Fibroblast of lung (primary cell): ENCODE data around the gene TSPAN3. TPM values are rescaled to one million over a fixed set of nuclear protein-coding genes. Genes with fewer than 3 reads are reported as not detected.
A peak's percentile ranks its signal among the peaks of the same experiment; 100 is the strongest.

Source experiments
- DNase-seq, 2 donors: peaks; one replicate each; pipeline versions ENCODE4 v3.0.0 to v3.0.0-alpha.2; 2010; ENCODE audit warnings: low read depth in 2 of 2
- H2AFZ ChIP-seq: 2 replicates; pipeline ENCODE4 v1.5.1; 2012; ENCODE audit warnings: low read length, control low read depth, inconsistent platforms
- H3K27ac ChIP-seq: 2 replicates; pipeline ENCODE4 v1.5.1; 2011; ENCODE audit warnings: low read length, control low read depth; ENCODE audit not compliant: insufficient read depth
- H3K27me3 ChIP-seq: 2 replicates; pipeline ENCODE4 v1.5.1; 2011; ENCODE audit warnings: mild to moderate bottlenecking, low read length; ENCODE audit not compliant: control insufficient read depth, insufficient read depth
- H3K36me3 ChIP-seq: 2 replicates; pipeline ENCODE4 v1.5.1; 2011; ENCODE audit warnings: low read length; ENCODE audit not compliant: control insufficient read depth, insufficient read depth
- H3K4me1 ChIP-seq: 2 replicates; pipeline ENCODE4 v1.5.1; 2011; ENCODE audit warnings: low read length; ENCODE audit not compliant: control insufficient read depth, insufficient read depth; ENCODE audit errors: extremely low read depth
- H3K4me2 ChIP-seq: 2 replicates; pipeline ENCODE4 v1.5.1; 2011; ENCODE audit warnings: low read length, control low read depth; ENCODE audit not compliant: insufficient read depth; ENCODE audit errors: extremely low read depth
- H3K4me3 ChIP-seq, 4 experiments: fragments of 200-600 bp in 1 of 4; sonication (generic) in 1 of 4; replicated peaks in 1 of 4; 2 replicates each; pipeline ENCODE4 v1.5.1; 2011 to 2016; ENCODE audit warnings: low read length in 4 of 4, low read depth in 3 of 4, mild to moderate bottlenecking in 3 of 4, control low read depth in 2 of 4, inconsistent platforms in 1 of 4, mixed read lengths in 1 of 4; ENCODE audit not compliant: insufficient read depth in 1 of 4; ENCODE audit errors: control extremely low read depth in 1 of 4
- H3K79me2 ChIP-seq: 2 replicates; pipeline ENCODE4 v1.5.1; 2012; ENCODE audit warnings: mild to moderate bottlenecking, low read length, inconsistent platforms; ENCODE audit not compliant: control insufficient read depth, insufficient read depth
- H3K9ac ChIP-seq: 2 replicates; pipeline ENCODE4 v1.5.1; 2011; ENCODE audit warnings: mild to moderate bottlenecking, low read length, control low read depth; ENCODE audit not compliant: insufficient read depth
- H3K9me3 ChIP-seq: 2 replicates; pipeline ENCODE4 v1.5.1; 2012; ENCODE audit warnings: low read depth, low read length; ENCODE audit not compliant: control insufficient read depth, insufficient read depth
- H4K20me1 ChIP-seq: 2 replicates; pipeline ENCODE4 v1.5.1; 2011; ENCODE audit warnings: low read length; ENCODE audit not compliant: control insufficient read depth, insufficient read depth; ENCODE audit errors: extremely low read depth
- CTCF ChIP-seq, 2 donors: IDR thresholded peaks in 1 of 2; conservative IDR thresholded peaks in 1 of 2; 1 replicate in 1 of 2; 2 replicates in 1 of 2; pipeline ENCODE4 v1.5.1; 2011 to 2012; ENCODE audit warnings: low read length in 2 of 2, control low read depth in 1 of 2, inconsistent platforms in 1 of 2, low read depth in 1 of 2, mild to moderate bottlenecking in 1 of 2
- EZH2 ChIP-seq: IDR thresholded peaks from 2 replicates; pipeline ENCODE4 v1.5.1; 2012; ENCODE audit warnings: low read length, control low read depth, mild to moderate bottlenecking; ENCODE audit errors: missing control alignments
- polyA plus RNA-seq, 2 donors: library from polyadenylated mRNA; depleted of rRNA in 1 of 2; stranded (reverse) in 1 of 2; unstranded in 1 of 2; fragments of >200 nt; gene quantifications; 2 replicates each; pipeline ENCODE4 v1.2.1, GENCODE V29; 2011 to 2012; ENCODE audit warnings: missing spikeins in 1 of 2
- total RNA-seq: library from RNA; depleted of rRNA; stranded (reverse); fragments of >200 nt; gene quantifications from 2 replicates; pipeline ENCODE4 v1.2.1, GENCODE V29; 2014

The TSPAN3 gene
- total and polyA plus RNA-seq, 2 donors (not counting 1 experiment from before 2014, with no cell fraction given) = 225 to 472 TPM

- Histone ChIP-seq H3K4me2 (peak overlapping the region; percentile 13), H4K20me1 (no peaks in the 10 kb centered on the region), H2AFZ (no peak overlapping the region), H3K9ac (no peak overlapping the region), H3K27me3 (no peaks in the 10 kb centered on the region), H3K9me3 (no peaks in the 10 kb centered on the region), H3K36me3 (no peaks in the 10 kb centered on the region), H3K4me1 (no peaks in the 10 kb centered on the region), H3K79me2 (no peaks in the 10 kb centered on the region), H3K27ac (no peak overlapping the region), H3K4me3 (peak overlapping the region in 1 of 4 experiments; percentile 31)
- DNase-seq = no peak
- no peak for TF ChIP-seq EZH2
- no peak for TF ChIP-seq CTCF (conservative IDR thresholded peaks at IDR 0.05 in 1 of 2, IDR thresholded peaks at IDR 0.05 in 1 of 2; ENCODE audit: low read depth in 1 of 2, low read length in 2 of 2)
Observed at GRCh38 chr15:77028451-77029165, 42.3 kb downstream of the TSPAN3 start.

- Histone ChIP-seq H3K27ac (no peak overlapping the region), H4K20me1 (no peaks in the 10 kb centered on the region), H3K4me2 (peak overlapping the region; percentile 13), H3K9ac (no peak overlapping the region), H3K79me2 (no peaks in the 10 kb centered on the region), H3K27me3 (no peaks in the 10 kb centered on the region), H3K4me1 (no peaks in the 10 kb centered on the region), H3K4me3 (peak overlapping the region in 1 of 4 experiments; percentile 31), H3K36me3 (no peaks in the 10 kb centered on the region), H3K9me3 (no peaks in the 10 kb centered on the region), H2AFZ (no peak overlapping the region)
- TF ChIP-seq CTCF (conservative IDR thresholded peaks at IDR 0.05 in 1 of 2, IDR thresholded peaks at IDR 0.05 in 1 of 2; ENCODE audit: low read depth in 1 of 2, low read length in 2 of 2) = no peak
- TF ChIP-seq EZH2 = no peak
- peak in 1 of 2 donors; percentile 20 for DNase-seq
Observed at GRCh38 chr15:77027697-77028450, 43.0 kb downstream of the TSPAN3 start.

- DNase-seq = no peak
- no peak overlapping the region for H3K9ac ChIP-seq
- no peaks in the 10 kb centered on the region for H3K27me3 ChIP-seq
- no peak overlapping the region for H3K4me3 ChIP-seq
- H3K79me2 ChIP-seq = no peaks in the 10 kb centered on the region
- no peaks in the 10 kb centered on the region for H4K20me1 ChIP-seq
- peaks cover 2% of the 10 kb centered on the region for H3K4me1 ChIP-seq
- TF ChIP-seq EZH2 = no peak
- TF ChIP-seq CTCF (conservative IDR thresholded peaks at IDR 0.05 in 1 of 2, IDR thresholded peaks at IDR 0.05 in 1 of 2; ENCODE audit: low read depth in 1 of 2, low read length in 2 of 2) = no peak
- H3K4me2 ChIP-seq = no peak overlapping the region
- no peak overlapping the region for H2AFZ ChIP-seq
- no peaks in the 10 kb centered on the region for H3K9me3 ChIP-seq
- no peaks in the 10 kb centered on the region for H3K36me3 ChIP-seq
- no peak overlapping the region for H3K27ac ChIP-seq
Observed at GRCh38 chr15:77027111-77027696, 43.7 kb downstream of the TSPAN3 start.
